ENCODE results near the gene ITGA3.
A peak's percentile ranks its signal among the peaks of the same experiment; 100 is the strongest.

Gene ITGA3

GRCh38 chr17:50055426-50056216, at the start of gene ITGA3:
ITGA3 (plus strand) TSS chr17:50056110; CDS start chr17:50056440, 330 bp downstream.
- DNase-seq = peak; percentile 86

DNA sequence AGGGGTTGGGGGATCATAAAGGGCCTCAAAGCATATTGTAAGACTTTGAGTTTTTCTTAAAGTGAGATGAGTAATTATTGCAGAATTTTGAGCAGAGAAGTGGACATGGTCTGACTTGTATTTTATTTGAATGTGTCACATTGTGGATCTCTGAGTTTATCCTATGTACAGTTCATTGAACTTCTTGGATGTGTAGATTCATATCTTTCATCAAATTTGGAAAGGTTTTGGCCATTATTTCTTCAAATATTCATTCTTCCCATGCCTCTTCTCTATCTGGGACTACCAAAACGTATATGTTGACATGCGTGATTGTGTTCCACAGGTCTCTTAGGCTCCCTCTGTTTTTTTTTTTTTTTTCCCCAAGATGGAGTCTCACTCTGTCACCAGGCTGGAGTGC, 46.6 kb upstream of the ITGA3 start:
- DNase-seq = no peak

- no peak for DNase-seq
Measured at GRCh38 chr17:50013079-50013478, 42.8 kb upstream of the ITGA3 start.

GRCh38 chr17:50014471-50015088, 41.3 kb upstream of the ITGA3 start:
- no peak for DNase-seq

- no peak for DNase-seq
Measured at GRCh38 chr17:50015146-50015545, 40.8 kb upstream of the ITGA3 start.

GRCh38 chr17:50018909-50019308, 37.0 kb upstream of the ITGA3 start:
- no peak for DNase-seq

DNA sequence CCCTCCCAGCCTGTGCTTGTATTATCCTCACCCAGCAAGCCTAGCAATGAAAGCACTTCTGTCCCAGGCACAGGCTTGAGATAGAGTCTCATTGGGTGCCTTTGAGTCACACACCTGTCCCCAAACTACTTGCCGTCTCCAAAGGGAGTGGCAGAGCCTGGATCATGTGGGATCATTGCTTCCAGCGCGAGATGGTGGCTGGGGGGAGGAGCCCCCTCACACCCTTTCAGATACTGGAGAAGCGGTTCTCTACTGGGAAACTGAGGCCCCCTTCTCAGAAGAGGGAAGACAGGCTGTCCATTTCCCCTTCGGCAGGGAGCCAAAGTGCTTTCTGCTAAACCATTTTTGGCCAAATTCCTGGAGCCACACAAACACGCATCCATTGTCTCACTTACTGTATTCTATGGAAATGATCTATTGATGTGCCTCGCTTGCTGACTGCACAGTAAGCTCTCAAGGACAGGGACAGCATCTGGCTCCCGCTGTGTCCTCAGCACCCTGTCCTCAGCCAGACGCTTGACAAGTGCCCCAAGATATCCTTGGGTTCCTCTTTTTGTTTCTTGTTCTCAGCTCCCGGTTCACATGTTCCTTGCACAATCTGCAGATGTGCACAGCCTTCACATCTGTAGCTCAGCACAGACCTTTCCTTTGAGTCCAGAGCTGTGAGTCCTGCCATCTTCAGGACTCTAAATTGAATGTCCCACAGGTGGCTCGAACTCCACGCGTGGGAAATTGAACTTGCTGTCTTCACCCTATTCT, 34.9 kb upstream of the ITGA3 start:
- DNase-seq = no peak

DNA sequence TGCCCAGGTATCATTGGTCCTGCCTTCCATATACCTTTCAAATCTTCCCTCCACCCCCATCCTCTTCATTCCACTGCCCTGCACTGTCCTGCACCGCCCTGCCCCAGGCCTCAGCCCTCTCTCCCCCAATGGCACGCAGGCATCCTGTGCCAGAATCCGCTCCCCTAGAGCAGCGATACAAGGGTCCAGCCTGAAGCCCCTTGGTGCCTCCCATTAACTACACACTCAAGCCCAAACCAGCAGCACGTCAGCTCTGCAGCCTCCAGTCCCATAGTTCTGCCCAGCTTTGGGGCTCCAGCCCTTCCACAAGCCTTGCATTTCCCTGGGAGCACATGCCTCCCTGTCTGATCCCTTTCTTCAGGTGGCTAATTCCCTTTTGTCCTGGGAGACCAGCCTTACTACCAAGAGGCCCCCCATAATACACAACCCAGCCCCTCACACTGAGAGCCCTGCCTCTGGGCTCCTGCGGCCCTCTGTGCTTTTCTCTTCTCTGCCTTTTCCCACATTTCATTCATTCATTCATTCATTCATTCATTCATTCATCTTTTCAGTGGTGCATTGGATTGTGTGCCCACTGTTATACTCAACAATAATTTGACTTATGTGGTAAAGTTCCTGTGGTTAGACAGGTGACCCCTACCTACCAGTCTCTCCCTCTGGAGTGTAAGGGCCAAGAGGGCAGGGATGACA, 34.1 kb upstream of the ITGA3 start:
- DNase-seq = no peak

DNA sequence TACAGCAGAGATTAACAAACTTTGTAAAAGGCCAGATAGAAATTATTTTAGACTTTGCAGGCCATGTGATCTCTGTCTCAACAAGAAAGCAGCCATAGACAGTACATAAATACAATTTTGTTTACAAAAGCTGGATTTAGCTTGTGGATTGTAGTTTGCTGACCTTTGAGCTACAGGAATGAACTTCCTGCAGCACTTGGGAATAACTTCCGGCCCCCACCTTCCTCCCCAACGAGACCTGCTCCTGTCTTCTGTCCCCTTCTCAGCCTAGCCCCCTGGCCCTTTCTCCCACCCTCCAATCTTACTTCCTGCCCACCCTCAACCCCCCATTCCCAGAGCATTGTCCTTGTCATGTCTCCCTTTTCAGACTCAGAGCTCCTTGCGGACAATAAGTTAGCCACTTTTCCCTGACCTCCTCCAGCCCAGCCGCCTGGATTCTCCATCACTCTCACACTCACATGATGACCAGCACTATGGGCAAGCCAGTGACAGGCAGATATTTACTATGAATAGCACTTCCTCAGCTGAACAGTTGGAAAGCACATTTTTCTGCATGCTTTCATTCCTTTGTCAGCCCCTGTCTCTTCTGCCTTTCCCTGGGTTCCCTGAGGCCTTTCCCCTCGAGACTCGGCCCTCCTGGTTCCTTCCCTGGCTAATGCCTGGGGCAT, 33.3 kb upstream of the ITGA3 start:
- DNase-seq = no peak

DNA sequence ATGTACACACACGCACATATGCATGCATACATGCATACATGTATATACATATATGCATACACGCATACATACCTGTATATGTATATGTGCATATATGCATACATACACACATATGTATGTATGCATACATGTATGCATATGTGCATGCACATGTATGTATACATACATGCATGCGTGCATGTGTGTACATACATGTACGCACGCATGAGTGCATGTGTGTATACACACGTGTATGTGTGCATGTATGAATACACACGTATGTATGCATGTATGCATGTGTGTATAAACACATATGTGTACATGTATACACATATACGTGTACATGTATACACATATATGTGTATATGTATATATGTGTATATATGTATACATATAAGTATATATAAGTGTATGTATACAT, 32.4 kb upstream of the ITGA3 start:
- no peak for DNase-seq

DNA sequence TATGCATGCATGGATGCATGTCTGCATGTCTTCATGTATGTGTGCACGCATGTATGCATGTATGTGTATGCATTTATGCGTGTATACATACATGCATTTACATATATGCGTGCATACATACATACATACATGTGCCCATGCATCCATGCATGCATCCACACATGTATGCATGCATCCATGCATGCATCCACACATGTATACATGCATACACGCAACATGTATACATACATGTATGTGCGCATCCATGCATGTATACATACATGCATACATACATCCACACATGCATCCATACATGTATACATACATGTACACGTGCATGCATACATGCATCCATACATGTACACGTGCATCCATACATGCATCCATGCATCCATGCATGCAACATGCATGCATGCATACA, 31.1 kb upstream of the ITGA3 start:
- no peak for DNase-seq

DNA sequence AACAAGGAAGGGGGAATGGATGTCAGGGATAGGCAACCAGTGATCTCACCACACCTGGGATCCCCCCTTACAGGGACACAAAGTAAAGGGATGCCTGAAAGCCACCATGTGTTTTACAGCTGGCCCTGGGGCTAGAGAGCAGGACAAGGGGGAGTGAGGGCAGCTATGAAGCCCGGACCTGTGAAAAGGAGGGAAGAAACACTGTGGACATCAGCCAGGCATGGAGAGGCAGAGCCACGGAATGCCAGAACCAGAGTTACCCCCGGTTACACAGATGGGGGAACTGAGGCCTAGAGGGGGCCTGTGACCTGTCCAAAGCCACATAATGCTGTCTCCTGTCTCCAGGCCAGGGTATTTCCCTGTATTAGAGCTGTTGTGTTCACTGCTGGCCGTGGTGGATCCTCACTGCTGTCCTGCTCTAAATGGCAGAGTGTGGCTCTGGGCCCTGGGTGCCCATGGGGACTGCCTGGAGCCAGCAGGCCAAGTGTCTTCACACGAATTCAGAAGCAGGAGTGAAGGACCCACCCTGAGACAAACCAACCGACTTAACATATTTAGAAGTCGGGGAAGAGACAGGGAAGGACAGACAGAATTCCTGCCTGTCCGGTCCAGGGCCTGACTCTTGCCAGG, 29.7 kb upstream of the ITGA3 start:
- no peak for DNase-seq

DNA sequence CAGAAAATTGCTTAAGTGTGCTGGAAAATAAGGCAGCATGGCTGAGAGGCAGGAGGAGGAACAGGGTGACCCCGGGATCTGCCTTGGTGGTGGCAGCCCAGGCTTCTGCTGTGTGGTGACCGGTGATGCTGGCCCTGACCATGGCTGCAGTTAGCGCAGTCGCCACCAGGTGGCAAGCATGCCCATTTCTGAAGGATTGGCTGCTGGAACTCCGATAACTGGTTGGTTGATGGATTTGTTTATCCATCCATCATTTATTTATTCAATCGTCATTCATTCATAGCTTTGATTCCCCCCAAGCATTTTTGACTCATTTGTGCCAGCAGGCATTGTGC, 29.1 kb upstream of the ITGA3 start:
- peak; percentile 58 for DNase-seq

- DNase-seq = no peak
Measured at GRCh38 chr17:50027172-50027880, 28.6 kb upstream of the ITGA3 start.

DNA sequence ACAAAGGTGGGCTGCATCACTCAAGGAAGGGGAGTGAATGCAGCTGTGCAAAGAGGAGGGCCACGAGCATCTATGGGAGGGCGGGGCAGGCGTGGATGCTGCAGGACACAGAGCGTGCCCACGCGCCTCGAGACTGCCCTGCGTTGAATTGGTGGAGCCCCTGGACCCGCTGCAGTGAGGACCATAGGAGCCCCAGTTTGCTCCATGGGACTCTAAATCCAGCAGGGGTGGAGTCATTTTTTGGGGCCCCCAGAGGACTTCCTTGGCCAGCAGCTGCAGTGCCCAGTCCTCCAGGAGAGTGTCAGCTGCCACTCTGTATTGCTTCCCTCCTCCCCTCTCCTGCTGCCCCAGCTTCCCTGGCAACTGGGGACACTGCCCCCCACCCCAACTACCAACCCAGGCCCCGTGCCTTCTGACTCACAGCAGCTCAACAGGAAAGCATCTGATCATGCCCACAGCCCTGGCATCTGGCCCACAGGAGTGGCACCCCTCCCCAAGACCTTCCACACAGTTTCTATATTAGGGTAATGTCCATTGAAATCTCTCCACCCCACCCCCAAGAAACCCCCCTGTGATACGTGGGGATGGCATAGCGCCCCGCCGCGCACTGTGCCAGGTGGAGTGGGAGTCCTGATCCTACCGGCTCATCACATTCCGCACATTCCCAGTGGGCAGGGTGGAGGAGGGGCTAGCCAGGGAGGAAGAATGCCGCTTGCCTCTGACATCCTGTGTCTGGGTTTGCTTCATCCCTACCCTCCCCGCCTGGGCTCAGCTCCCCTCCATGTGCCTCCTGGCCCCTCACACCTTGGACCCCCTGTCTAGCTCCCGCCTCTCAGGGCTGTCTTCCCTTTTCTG, 27.8 kb upstream of the ITGA3 start:
- DNase-seq = no peak

GRCh38 chr17:50028736-50029120, 27.2 kb upstream of the ITGA3 start:
- no peak for DNase-seq

- no peak for DNase-seq
Measured at GRCh38 chr17:50029185-50029584, 26.7 kb upstream of the ITGA3 start.

DNA sequence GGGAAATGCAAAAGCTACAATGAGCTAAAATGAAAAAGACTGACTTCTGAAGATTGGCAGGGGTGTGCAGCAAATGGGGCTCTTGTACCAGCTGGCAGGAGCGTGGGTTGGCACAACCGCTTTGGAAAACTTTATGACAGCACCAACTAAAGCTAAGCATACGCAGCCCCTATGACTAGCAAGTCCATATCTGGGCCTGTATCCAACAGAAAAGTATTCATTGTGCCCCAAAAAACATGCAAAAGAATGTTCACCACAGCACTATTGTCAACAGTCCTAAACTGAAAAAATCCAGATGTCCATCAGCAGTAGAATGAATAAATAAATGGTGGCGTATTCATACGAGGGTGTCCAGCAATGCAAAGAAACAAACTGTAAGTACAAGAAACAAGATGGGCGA, 22.6 kb upstream of the ITGA3 start:
- DNase-seq = no peak

GRCh38 chr17:50034498-50035364, 21.2 kb upstream of the ITGA3 start:
- DNase-seq = no peak

DNA sequence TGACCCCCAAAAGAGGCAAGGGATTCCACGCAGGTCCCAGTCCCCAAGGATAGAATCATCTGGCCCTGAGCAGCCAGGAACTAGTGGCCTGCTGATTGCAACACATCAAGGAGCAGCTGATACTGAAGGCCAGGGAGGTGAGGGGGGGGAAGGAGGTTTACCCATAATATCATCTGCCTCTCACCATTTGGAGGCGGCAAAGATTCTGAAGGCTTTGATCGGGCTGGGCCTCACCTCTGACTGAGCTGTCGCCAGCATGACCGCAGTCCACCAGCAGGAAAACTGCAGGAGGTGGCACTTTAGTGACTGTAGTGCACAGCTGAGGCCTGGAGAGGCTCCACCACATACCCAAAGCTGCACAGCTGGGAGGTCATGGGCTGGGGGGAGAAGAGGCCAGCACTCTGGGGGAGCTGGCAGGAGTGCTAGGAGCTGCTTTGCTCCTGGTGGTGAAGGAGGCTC, 20.5 kb upstream of the ITGA3 start:
- DNase-seq = no peak

Measured in NCI-H2171 treated with DMSO at 0.1 percent for 48 hours (cell line).